ENCODE measurements around the gene ITPR3. TPM values are rescaled to one million over a fixed set of nuclear protein-coding genes. Genes with fewer than 3 reads are reported as not detected.

ITPR3 gene
- total RNA-seq, 3 donors from 2014 or later = 60.2 to 111 (median 103) TPM

DNA sequence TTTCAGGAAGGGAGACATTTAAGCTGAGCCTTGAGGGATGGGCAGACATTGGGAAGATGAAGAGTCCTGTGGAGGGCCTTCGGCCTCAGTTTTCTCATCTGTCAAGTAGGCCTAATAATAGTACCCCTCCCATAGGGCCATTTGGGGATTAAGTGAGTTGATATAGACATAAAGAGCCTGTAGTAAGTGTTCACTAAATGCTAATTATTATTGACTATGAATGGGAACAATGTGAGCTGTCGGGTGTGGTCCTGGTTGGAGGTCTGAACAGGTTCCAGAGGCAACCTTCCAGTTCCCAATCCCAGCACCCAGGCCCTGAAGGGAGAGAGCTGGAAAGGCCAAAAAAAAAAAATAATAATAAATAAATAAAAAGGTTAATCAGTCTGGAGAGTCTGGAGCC, 14.5 kb upstream of the ITPR3 start:
- intact Hi-C loops (cut with DNase I, micrococcal nuclease) = no loop called here
- H3K4me3 ChIP-seq = no peak overlapping the region
- H3K36me3 ChIP-seq (ENCODE audit: low read depth) = no peaks in the 10 kb centered on the region
- no peak for DNase-seq
- ATAC-seq = no peak
- peaks cover 7% of the 10 kb centered on the region for H3K4me1 ChIP-seq (ENCODE audit: low read depth)
- peaks cover 2% of the 10 kb centered on the region for H3K9me3 ChIP-seq
- TF ChIP-seq, protein P1, sequence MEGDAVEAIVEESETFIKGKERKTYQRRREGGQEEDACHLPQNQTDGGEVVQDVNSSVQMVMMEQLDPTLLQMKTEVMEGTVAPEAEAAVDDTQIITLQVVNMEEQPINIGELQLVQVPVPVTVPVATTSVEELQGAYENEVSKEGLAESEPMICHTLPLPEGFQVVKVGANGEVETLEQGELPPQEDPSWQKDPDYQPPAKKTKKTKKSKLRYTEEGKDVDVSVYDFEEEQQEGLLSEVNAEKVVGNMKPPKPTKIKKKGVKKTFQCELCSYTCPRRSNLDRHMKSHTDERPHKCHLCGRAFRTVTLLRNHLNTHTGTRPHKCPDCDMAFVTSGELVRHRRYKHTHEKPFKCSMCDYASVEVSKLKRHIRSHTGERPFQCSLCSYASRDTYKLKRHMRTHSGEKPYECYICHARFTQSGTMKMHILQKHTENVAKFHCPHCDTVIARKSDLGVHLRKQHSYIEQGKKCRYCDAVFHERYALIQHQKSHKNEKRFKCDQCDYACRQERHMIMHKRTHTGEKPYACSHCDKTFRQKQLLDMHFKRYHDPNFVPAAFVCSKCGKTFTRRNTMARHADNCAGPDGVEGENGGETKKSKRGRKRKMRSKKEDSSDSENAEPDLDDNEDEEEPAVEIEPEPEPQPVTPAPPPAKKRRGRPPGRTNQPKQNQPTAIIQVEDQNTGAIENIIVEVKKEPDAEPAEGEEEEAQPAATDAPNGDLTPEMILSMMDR (IDR thresholded peaks at IDR 0.05) = no peak

- intact Hi-C loops (cut with DNase I, micrococcal nuclease) = no loop called here
- DNase-seq (peak in 1 of 3 donors; percentile 45), ATAC-seq (no peak)
- peaks cover 2% of the 10 kb centered on the region for H3K9me3 ChIP-seq
- TF ChIP-seq, protein P1 (IDR thresholded peaks at IDR 0.05) = no peak
- no peak overlapping the region for H3K4me3 ChIP-seq
- no peaks in the 10 kb centered on the region for H3K36me3 ChIP-seq (ENCODE audit: low read depth)
- peaks cover 7% of the 10 kb centered on the region for H3K4me1 ChIP-seq (ENCODE audit: low read depth)
Observed at GRCh38 chr6:33607126-33607783, 13.9 kb upstream of the ITPR3 start.

- DNase-seq (peak; percentile 58 to 75 (median 67)), ATAC-seq (peak; percentile 75)
- Histone ChIP-seq H3K4me3 (no peak overlapping the region), H3K36me3 (ENCODE audit: low read depth) (no peaks in the 10 kb centered on the region), H3K4me1 (ENCODE audit: low read depth) (peaks cover 7% of the 10 kb centered on the region), H3K9me3 (peaks cover 2% of the 10 kb centered on the region)
- TF ChIP-seq, protein P1 (IDR thresholded peaks at IDR 0.05) = no peak
- intact Hi-C loops (cut with DNase I, micrococcal nuclease) = no loop called here
Observed at GRCh38 chr6:33607784-33608161, 13.3 kb upstream of the ITPR3 start.

DNA sequence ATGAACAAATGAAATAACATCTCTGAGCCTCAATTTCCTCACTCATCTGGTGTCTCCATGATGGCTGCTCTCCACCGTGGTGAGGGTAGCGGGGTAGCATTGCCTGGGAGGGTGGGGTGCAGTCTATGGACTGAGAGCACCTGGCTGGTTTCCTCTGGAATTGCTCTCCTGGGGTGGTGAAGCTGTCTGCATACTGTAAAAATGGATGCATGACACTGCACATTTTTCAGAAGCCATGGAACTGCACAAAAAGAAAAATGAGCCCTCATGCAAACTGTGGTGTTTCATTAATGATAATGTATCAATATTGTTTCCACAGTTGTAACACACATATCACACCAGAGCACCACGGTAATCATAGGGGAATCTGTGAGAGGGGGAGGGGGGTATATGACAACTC, 12.1 kb upstream of the ITPR3 start:
- DNase-seq = no peak
- ATAC-seq = no peak
- TF ChIP-seq, protein P1 (IDR thresholded peaks at IDR 0.05) = no peak
- Histone ChIP-seq H3K9me3 (peaks cover 2% of the 10 kb centered on the region), H3K36me3 (ENCODE audit: low read depth) (no peaks in the 10 kb centered on the region), H3K4me1 (ENCODE audit: low read depth) (peaks cover 7% of the 10 kb centered on the region), H3K4me3 (no peak overlapping the region)
- intact Hi-C loops (cut with DNase I, micrococcal nuclease) = no loop called here

DNA sequence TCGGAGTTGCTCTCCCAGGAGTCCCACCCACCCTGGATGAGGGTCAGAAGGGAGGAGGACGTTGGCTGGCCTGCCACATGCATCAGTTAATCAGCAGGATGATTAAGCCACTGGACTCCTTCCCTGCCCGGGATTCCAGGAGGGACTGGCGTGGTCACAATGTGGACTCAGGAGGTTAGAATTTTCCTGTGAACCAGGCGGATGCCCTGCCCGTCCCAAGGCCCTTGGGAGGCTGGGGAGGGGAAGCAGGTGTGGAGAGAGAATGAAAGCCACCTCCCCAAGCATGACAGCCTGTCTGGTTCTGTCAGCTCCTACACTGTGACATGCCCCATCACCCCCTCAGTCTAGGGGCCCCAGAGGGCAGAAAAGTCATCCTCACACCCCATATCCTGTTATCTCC, 11.6 kb upstream of the ITPR3 start:
- Histone ChIP-seq H3K36me3 (ENCODE audit: low read depth) (no peaks in the 10 kb centered on the region), H3K9me3 (peaks cover 2% of the 10 kb centered on the region), H3K4me1 (ENCODE audit: low read depth) (peaks cover 7% of the 10 kb centered on the region), H3K4me3 (no peak overlapping the region)
- ATAC-seq (no peak), DNase-seq (peak in 1 of 3 donors; percentile 44)
- TF ChIP-seq, protein P1 (IDR thresholded peaks at IDR 0.05) = no peak
- intact Hi-C loops (cut with DNase I, micrococcal nuclease) = no loop called here

All from mucosa of descending colon (tissue), 3 donors.